ENCODE data around the gene ZFP69B.

Gene ZFP69B

GRCh38 chr1:40508375-40509341, 58.4 kb downstream of the ZFP69B start, which contains the start of gene EXO5:
EXO5 (plus strand) TSS chr1:40508767; CDS start chr1:40514545, 5,778 bp downstream.
- DNase-seq (ENCODE audit: extremely low spot score, insufficient read length, low read depth) (peak; percentile 62), FAIRE-seq (peak; percentile 91)
